ENCODE results near the gene ANKRD63. TPM values are rescaled to one million over a fixed set of nuclear protein-coding genes. Genes with fewer than 3 reads are reported as not detected.

The ANKRD63 gene
- total RNA-seq, 1 donor: not detected

- H3K4me3 ChIP-seq (ENCODE audit: low read depth, low read length): no peak overlapping the region
- DNase-seq (ENCODE audit: low read depth): no peak
- TF ChIP-seq CTCF (IDR thresholded peaks at IDR 0.05; ENCODE audit: insufficient read depth, low read depth, low read length): no peak
These were observed 42.1 kb downstream of the ANKRD63 start for GRCh38 chr15:40240619-40241221.

- no peak for DNase-seq (ENCODE audit: low read depth)
- H3K4me3 ChIP-seq (ENCODE audit: low read depth, low read length): no peak overlapping the region
- TF ChIP-seq CTCF (IDR thresholded peaks at IDR 0.05; ENCODE audit: insufficient read depth, low read depth, low read length): no peak
These were observed 42.9 kb downstream of the ANKRD63 start for GRCh38 chr15:40239693-40240618.

- no peak for TF ChIP-seq CTCF (IDR thresholded peaks at IDR 0.05; ENCODE audit: insufficient read depth, low read depth, low read length)
- no peak for DNase-seq (ENCODE audit: low read depth)
- H3K4me3 ChIP-seq (ENCODE audit: low read depth, low read length): peak overlapping the region; percentile 40
These were observed 43.5 kb downstream of the ANKRD63 start for GRCh38 chr15:40239404-40239692.

GRCh38 chr15:40238532-40239403 is 44.1 kb downstream of the ANKRD63 start, which contains the start of gene PAK6:
PAK6 (plus strand) TSS chr15:40239063; CDS start chr15:40264786, 25,723 bp downstream.
- peak; percentile 16 for DNase-seq (ENCODE audit: low read depth)
- TF ChIP-seq CTCF (IDR thresholded peaks at IDR 0.05; ENCODE audit: insufficient read depth, low read depth, low read length): no peak
- H3K4me3 ChIP-seq (ENCODE audit: low read depth, low read length): peak within 1 kb of the TSS; percentile 40

GRCh38 chr15:40235201-40235885 is 47.5 kb downstream of the ANKRD63 start:
- no peak for DNase-seq (ENCODE audit: low read depth)
- TF ChIP-seq CTCF (IDR thresholded peaks at IDR 0.05; ENCODE audit: insufficient read depth, low read depth, low read length): no peak

GRCh38 chr15:40234783-40235182 is 48.1 kb downstream of the ANKRD63 start:
- H3K4me3 ChIP-seq (ENCODE audit: low read depth, low read length): no peak overlapping the region
- TF ChIP-seq CTCF (IDR thresholded peaks at IDR 0.05; ENCODE audit: insufficient read depth, low read depth, low read length): no peak
- DNase-seq (ENCODE audit: low read depth): no peak

More at GRCh38 chr15:40235201-40235885, 47.5 kb downstream of the ANKRD63 start:
- no peak overlapping the region for H3K4me3 ChIP-seq (ENCODE audit: low read depth, low read length)

Data from fibroblast of villous mesenchyme (primary cell).